ENCODE measurements around the gene DNAJC27. TPM values are rescaled to one million over a fixed set of nuclear protein-coding genes. Genes with fewer than 3 reads are reported as not detected.

Gene DNAJC27
- total and polyA plus RNA-seq, 2 of the 13 experiments (the other 11 are each of a cell fraction or from before 2014, with no cell fraction given): 3.1 to 3.7 TPM

- Histone ChIP-seq H2AFZ (ENCODE audit: low read length) (no peak overlapping the region), H3K79me2 (ENCODE audit: insufficient read depth, low read length) (no peaks in the 10 kb centered on the region), H3K4me1 (ENCODE audit: insufficient read depth, low read length) (peaks cover 7% of the 10 kb centered on the region; the same call in 1 of the 2 replicates), H4K20me1 (ENCODE audit: insufficient read depth, low read length) (no peaks in the 10 kb centered on the region), H3K4me2 (ENCODE audit: low read depth, low read length) (no peak overlapping the region), H3K9ac (ENCODE audit: insufficient read depth, low read depth, low read length) (no peak overlapping the region), H3K9me3 (ENCODE audit: low read length) (no peaks in the 10 kb centered on the region), H3K36me3 (replicated peaks in 1 of 2; ENCODE audit: control insufficient read depth in 1 of 2, insufficient read depth in 2 of 2, low read length in 2 of 2) (no peaks in the 10 kb centered on the region), H3K4me3 (replicated peaks in 1 of 3; ENCODE audit: insufficient read depth in 1 of 3, low read depth in 2 of 3, low read length in 3 of 3) (no peak overlapping the region), H3K27ac (ENCODE audit: extremely low read length, insufficient read depth, low read length) (no peak overlapping the region), H3K27me3 (ENCODE audit: control insufficient read depth in 1 of 2, insufficient read depth in 2 of 2, low read length in 2 of 2) (peaks cover 7 to 36% of the 10 kb centered on the region in 2 experiments; a peak in 4 of 5 replicates)
- FAIRE-seq (no peak), DNase-seq (ENCODE audit: low spot score) (no peak), ATAC-seq (no peak)
- CTCF ChIA-PET (ENCODE audit: low intra/inter-chr PET ratio, low total read pairs): no interaction called here
- POLR2A ChIA-PET: interaction anchor here (0.6 kb wide), 1 partner anchor 10 kb away, joined by 3 read pairs; no protein-coding TSS in a partner anchor
- WGBS (ENCODE audit: low lambda C conversion rate): 6% methylated on average over 6 of the region's 6 CpGs
- TF ChIP-seq UBTF (CRISPR knock-in tag; IDR thresholded peaks at IDR 0.05) (no peak), DR1 (CRISPR knock-in tag; IDR thresholded peaks at IDR 0.05) (no peak), DRAP1 (CRISPR knock-in tag; IDR thresholded peaks at IDR 0.05) (no peak), CREM (IDR thresholded peaks at IDR 0.05) (no peak), CREM (CRISPR knock-in tag; IDR thresholded peaks at IDR 0.05) (no peak), DMAP1 (CRISPR knock-in tag; IDR thresholded peaks at IDR 0.05) (no peak), TCF12 (IDR thresholded peaks at IDR 0.05) (no peak), TCF12 (CRISPR knock-in tag; IDR thresholded peaks at IDR 0.05) (no peak)
- BruUV-seq (replicated peaks): no TSS peak
- in situ Hi-C loops (cut with HindIII; ENCODE audit: extremely low pct_ligation_motif_present, low pct_unique_long_range_greater_than_20kb) (no loop called here), intact Hi-C loops (cut with micrococcal nuclease; ENCODE audit: unreplicated experiment) (no loop called here)
Observed at GRCh38 chr2:24930768-24931167, 41.0 kb downstream of the DNAJC27 start.
